K562 (cell line): ENCODE measurements around the gene CEP68. TPM values are rescaled to one million over a fixed set of nuclear protein-coding genes. Genes with fewer than 3 reads are reported as not detected.

Source experiments
- FOXK2 ChIP-seq, 2 experiments: fragments of 450-650 bp; IDR thresholded peaks in 1 of 2; conservative IDR thresholded peaks in 1 of 2; 2 replicates each; pipeline ENCODE4 v1.6.1; 2016; ENCODE audit warnings: low read depth in 2 of 2, mild to moderate bottlenecking in 1 of 2
- HNRNPH1 ChIP-seq: fragments of 200-400 bp; formaldehyde crosslinking; optimal IDR thresholded peaks from 2 replicates; pipeline ENCODE3; 2017; ENCODE audit warnings: low read depth, mild to moderate bottlenecking, low read length, moderate library complexity
- POU5F1 ChIP-seq: fragments of 150-350 bp; IDR thresholded peaks from 2 replicates; pipeline ENCODE4 v1.6.1; 2014; ENCODE audit warnings: borderline replicate concordance, low read length, low read depth, mild to moderate bottlenecking; ENCODE audit not compliant: partially characterized antibody
- RCOR1 ChIP-seq, 2 experiments: IDR thresholded peaks; 2 replicates each; pipeline ENCODE4 v1.6.1; 2012; ENCODE audit warnings: low read depth in 2 of 2, low read length in 2 of 2, borderline replicate concordance in 1 of 2, improper control_type of control experiment in 1 of 2
- polyA plus RNA-seq, 8 experiments: library from polyadenylated mRNA; depleted of rRNA in 4 of 8; stranded (reverse) in 5 of 8; unstranded in 3 of 8; fragments of >200 nt; fragmentation: Nextera tagmentation in 2 of 8; fragmentation: Illumina TruSeq in 1 of 8; extraction: Ambion mirVana in 2 of 8; extraction: Trizol in 1 of 8; gene quantifications; 2 replicates each; pipeline versions ENCODE4 v1.2.1 to v1.2.3, GENCODE V29; 2011 to 2014; ENCODE audit warnings: inconsistent platforms in 1 of 8, missing spikeins in 1 of 8
- total RNA-seq, 7 experiments: library from RNA; depleted of rRNA in 6 of 7; stranded (reverse); fragments of >200 nt in 6 of 7; fragmentation: Illumina TruSeq in 2 of 7; extraction: Trizol in 2 of 7; gene quantifications; 2 replicates each; pipeline versions ENCODE4 v1.2.1 to v1.2.3, GENCODE V29; 2011 to 2021; ENCODE audit warnings: low replicate concordance in 1 of 7
- TF ChIP-seq, protein P1 (sequence below): fragments of 250-450 bp; sonication (Bioruptor Pico); IDR thresholded peaks from 2 replicates; pipeline ENCODE4 v1.4.0; 2020; ENCODE audit warnings: mild to moderate bottlenecking, moderate library complexity
- TF ChIP-seq, protein P2 (sequence below): sonication (generic); formaldehyde crosslinking; IDR thresholded peaks from 2 replicates; pipeline ENCODE4 v1.8.1; 2023; ENCODE audit warnings: mild to moderate bottlenecking, missing genetic modification reagents
- TF ChIP-seq, protein P3 (sequence below): sonication (generic); formaldehyde crosslinking; IDR thresholded peaks from 2 replicates; pipeline ENCODE4 v1.8.0; 2023; ENCODE audit warnings: missing genetic modification reagents, mild to moderate bottlenecking, borderline replicate concordance
- TF ChIP-seq, protein P4 (sequence below): fragments of 450-650 bp; formaldehyde crosslinking; IDR thresholded peaks from 2 replicates; pipeline ENCODE4 v1.4.0; 2020; ENCODE audit warnings: mild to moderate bottlenecking, mixed read lengths

The CEP68 gene
- total and polyA plus RNA-seq, 9 of the 15 experiments (the other 6 are each of a cell fraction or from before 2014, with no cell fraction given), result 1.4 to 8.5 (median 5.2) TPM

DNA sequence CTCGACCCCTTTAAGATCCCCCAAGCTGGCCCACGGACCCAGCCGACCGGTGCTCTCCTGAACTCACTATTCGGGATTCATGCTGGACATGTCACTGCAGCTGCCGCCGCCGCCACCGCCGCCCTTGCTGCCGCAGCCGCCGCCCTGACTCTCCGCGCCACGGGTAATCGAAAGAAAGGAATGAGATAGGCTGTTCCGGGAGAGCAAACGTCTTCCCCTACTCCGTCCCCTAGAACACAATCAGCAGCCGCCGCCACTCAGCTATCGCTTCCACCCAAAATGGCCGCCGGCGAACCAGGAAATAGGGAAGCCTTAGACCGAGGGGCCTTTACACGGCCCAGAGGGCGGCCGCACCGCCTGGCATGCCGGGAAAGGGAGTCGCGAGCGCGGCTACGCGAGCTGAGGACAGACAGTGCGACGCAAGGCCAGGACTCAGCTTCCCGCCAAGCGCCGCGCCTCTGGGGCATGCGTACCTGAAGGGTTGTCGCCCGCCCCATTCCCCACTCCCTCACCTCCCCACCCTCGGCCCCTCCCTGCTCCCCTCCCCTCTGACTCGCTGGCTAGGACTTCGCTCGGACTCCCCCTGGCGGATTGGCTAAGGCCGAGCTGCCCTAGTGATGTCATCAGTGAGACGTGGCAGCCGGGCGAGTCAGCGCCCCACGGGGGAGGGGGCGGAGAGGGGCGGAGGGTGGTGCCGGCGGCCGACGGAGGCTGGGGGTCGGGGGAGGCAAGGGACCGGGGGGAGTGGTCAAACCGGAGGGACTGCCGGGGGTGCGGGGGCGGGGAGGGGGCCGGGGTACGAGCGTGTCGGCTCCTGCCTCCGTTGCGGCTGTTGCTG, 73.8 kb downstream of the CEP68 start, which contains the start of gene RAB1A (continued):
- TF ChIP-seq, protein P1, sequence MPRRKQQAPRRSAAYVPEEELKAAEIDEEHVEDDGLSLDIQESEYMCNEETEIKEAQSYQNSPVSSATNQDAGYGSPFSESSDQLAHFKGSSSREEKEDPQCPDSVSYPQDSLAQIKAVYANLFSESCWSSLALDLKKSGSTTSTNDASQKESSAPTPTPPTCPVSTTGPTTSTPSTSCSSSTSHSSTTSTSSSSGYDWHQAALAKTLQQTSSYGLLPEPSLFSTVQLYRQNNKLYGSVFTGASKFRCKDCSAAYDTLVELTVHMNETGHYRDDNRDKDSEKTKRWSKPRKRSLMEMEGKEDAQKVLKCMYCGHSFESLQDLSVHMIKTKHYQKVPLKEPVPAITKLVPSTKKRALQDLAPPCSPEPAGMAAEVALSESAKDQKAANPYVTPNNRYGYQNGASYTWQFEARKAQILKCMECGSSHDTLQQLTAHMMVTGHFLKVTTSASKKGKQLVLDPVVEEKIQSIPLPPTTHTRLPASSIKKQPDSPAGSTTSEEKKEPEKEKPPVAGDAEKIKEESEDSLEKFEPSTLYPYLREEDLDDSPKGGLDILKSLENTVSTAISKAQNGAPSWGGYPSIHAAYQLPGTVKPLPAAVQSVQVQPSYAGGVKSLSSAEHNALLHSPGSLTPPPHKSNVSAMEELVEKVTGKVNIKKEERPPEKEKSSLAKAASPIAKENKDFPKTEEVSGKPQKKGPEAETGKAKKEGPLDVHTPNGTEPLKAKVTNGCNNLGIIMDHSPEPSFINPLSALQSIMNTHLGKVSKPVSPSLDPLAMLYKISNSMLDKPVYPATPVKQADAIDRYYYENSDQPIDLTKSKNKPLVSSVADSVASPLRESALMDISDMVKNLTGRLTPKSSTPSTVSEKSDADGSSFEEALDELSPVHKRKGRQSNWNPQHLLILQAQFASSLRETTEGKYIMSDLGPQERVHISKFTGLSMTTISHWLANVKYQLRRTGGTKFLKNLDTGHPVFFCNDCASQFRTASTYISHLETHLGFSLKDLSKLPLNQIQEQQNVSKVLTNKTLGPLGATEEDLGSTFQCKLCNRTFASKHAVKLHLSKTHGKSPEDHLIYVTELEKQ (CRISPR knock-in tag), result no peak
- TF ChIP-seq RCOR1 (IDR thresholded peaks at IDR 0.05; ENCODE audit: borderline replicate concordance in 1 of 2, low read depth in 2 of 2, low read length in 2 of 2) (peak in 1 of 2 experiments; percentile 32; a peak in 1 of 4 replicates), POU5F1 (peak; percentile 70), HNRNPH1 (no peak), FOXK2 (conservative IDR thresholded peaks at IDR 0.05 in 1 of 2, IDR thresholded peaks at IDR 0.05 in 1 of 2; ENCODE audit: low read depth in 2 of 2) (peak in 1 of 2 experiments; percentile 68; a peak in 2 of 4 replicates)
- TF ChIP-seq, protein P2, sequence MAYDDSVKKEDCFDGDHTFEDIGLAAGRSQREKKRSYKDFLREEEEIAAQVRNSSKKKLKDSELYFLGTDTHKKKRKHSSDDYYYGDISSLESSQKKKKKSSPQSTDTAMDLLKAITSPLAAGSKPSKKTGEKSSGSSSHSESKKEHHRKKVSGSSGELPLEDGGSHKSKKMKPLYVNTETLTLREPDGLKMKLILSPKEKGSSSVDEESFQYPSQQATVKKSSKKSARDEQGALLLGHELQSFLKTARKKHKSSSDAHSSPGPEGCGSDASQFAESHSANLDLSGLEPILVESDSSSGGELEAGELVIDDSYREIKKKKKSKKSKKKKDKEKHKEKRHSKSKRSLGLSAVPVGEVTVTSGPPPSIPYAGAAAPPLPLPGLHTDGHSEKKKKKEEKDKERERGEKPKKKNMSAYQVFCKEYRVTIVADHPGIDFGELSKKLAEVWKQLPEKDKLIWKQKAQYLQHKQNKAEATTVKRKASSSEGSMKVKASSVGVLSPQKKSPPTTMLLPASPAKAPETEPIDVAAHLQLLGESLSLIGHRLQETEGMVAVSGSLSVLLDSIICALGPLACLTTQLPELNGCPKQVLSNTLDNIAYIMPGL (CRISPR knock-in tag), result 0 out of 2 replicates have a peak, but pooled peaks have one; percentile 23
- TF ChIP-seq, protein P3, sequence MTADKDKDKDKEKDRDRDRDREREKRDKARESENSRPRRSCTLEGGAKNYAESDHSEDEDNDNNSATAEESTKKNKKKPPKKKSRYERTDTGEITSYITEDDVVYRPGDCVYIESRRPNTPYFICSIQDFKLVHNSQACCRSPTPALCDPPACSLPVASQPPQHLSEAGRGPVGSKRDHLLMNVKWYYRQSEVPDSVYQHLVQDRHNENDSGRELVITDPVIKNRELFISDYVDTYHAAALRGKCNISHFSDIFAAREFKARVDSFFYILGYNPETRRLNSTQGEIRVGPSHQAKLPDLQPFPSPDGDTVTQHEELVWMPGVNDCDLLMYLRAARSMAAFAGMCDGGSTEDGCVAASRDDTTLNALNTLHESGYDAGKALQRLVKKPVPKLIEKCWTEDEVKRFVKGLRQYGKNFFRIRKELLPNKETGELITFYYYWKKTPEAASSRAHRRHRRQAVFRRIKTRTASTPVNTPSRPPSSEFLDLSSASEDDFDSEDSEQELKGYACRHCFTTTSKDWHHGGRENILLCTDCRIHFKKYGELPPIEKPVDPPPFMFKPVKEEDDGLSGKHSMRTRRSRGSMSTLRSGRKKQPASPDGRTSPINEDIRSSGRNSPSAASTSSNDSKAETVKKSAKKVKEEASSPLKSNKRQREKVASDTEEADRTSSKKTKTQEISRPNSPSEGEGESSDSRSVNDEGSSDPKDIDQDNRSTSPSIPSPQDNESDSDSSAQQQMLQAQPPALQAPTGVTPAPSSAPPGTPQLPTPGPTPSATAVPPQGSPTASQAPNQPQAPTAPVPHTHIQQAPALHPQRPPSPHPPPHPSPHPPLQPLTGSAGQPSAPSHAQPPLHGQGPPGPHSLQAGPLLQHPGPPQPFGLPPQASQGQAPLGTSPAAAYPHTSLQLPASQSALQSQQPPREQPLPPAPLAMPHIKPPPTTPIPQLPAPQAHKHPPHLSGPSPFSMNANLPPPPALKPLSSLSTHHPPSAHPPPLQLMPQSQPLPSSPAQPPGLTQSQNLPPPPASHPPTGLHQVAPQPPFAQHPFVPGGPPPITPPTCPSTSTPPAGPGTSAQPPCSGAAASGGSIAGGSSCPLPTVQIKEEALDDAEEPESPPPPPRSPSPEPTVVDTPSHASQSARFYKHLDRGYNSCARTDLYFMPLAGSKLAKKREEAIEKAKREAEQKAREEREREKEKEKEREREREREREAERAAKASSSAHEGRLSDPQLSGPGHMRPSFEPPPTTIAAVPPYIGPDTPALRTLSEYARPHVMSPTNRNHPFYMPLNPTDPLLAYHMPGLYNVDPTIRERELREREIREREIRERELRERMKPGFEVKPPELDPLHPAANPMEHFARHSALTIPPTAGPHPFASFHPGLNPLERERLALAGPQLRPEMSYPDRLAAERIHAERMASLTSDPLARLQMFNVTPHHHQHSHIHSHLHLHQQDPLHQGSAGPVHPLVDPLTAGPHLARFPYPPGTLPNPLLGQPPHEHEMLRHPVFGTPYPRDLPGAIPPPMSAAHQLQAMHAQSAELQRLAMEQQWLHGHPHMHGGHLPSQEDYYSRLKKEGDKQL, result no peak
- TF ChIP-seq, protein P4, sequence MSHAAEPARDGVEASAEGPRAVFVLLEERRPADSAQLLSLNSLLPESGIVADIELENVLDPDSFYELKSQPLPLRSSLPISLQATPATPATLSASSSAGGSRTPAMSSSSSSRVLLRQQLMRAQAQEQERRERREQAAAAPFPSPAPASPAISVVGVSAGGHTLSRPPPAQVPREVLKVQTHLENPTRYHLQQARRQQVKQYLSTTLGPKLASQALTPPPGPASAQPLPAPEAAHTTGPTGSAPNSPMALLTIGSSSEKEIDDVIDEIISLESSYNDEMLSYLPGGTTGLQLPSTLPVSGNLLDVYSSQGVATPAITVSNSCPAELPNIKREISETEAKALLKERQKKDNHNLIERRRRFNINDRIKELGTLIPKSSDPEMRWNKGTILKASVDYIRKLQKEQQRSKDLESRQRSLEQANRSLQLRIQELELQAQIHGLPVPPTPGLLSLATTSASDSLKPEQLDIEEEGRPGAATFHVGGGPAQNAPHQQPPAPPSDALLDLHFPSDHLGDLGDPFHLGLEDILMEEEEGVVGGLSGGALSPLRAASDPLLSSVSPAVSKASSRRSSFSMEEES, result no peak
